Heart right ventricle (tissue), 16 donors: ENCODE measurements around the gene SIDT2. TPM values are rescaled to one million over a fixed set of nuclear protein-coding genes. Genes with fewer than 3 reads are reported as not detected.
A peak's percentile ranks its signal among the peaks of the same experiment; 100 is the strongest.

Experiments
- ATAC-seq, 8 donors: fragments of 200-7000 bp; cut with Tn5 transposase; one replicate each; pipeline ENCODE4 v1.9.1; 2020; ENCODE audit warnings: mild to moderate bottlenecking in 8 of 8, moderate library complexity in 8 of 8, moderate number of reproducible peaks in 1 of 8
- DNase-seq, 2 donors: peaks; one replicate each; pipeline ENCODE4 v3.0.0-alpha.2; 2020
- H3K27ac ChIP-seq, 10 donors: fragments of 200-600 bp; sonication (generic) in 2 of 10; one replicate each; pipeline versions ENCODE4 v1.5.0 to v1.8.0; 2020 to 2022; ENCODE audit warnings: mild to moderate bottlenecking in 3 of 10
- H3K27me3 ChIP-seq, 7 donors: fragments of 200-600 bp; one replicate each; pipeline ENCODE4 v1.8.0; 2021 to 2022; ENCODE audit warnings: mild to moderate bottlenecking in 2 of 7
- H3K36me3 ChIP-seq, 9 donors: fragments of 200-600 bp; sonication (generic) in 1 of 9; one replicate each; pipeline versions ENCODE4 v1.5.0 to v1.8.0; 2020 to 2022; ENCODE audit warnings: mild to moderate bottlenecking in 2 of 9
- H3K4me1 ChIP-seq, 9 donors: fragments of 200-600 bp; sonication (generic) in 1 of 9; one replicate each; pipeline versions ENCODE4 v1.5.0 to v1.8.0; 2020 to 2022; ENCODE audit warnings: mild to moderate bottlenecking in 4 of 9
- H3K4me3 ChIP-seq, 10 donors: fragments of 200-600 bp; sonication (generic) in 2 of 10; one replicate each; pipeline versions ENCODE4 v1.5.0 to v1.8.0; 2020 to 2022; ENCODE audit warnings: mild to moderate bottlenecking in 7 of 10, moderate library complexity in 2 of 10
- H3K9me3 ChIP-seq, 11 donors: fragments of 200-600 bp in 10 of 11; sonication (generic) in 2 of 11; one replicate each; pipeline versions ENCODE4 v1.5.0 to v1.8.0; 2013 to 2022; ENCODE audit warnings: mild to moderate bottlenecking in 2 of 11, control low read depth in 1 of 11, moderate library complexity in 1 of 11
- CTCF ChIP-seq, 9 donors: fragments of 200-600 bp; sonication (generic) in 2 of 9; IDR thresholded peaks; one replicate each; pipeline versions ENCODE4 v1.5.0 to v1.8.0; 2021 to 2022; ENCODE audit warnings: antibody characterized with exemption in 9 of 9, mild to moderate bottlenecking in 5 of 9, moderate library complexity in 1 of 9
- WGBS, 2 donors: extraction: QIAGEN DNeasy Blood & Tissue Kit; methylation state at CpG; one replicate each; pipeline ENCODE4 v1.1.7; 2013; ENCODE audit warnings: inconsistent platforms in 1 of 2; 5-methylcytosine and 5-hydroxymethylcytosine counted together
- intact Hi-C, 10 donors: fragments of 100-400 bp; cut with DNase I; formaldehyde crosslinking; loops; one replicate each; pipeline versions ENCODE4 v1.11.1 to v1.14.2; 2022
- polyA plus RNA-seq, 2 donors: library from polyadenylated mRNA; stranded (reverse); fragments of 200-250 nt; gene quantifications; one replicate each; pipeline ENCODE4 v1.2.3, GENCODE V29; 2013
- total RNA-seq, 10 donors: library from RNA; stranded (reverse); fragmentation: NEBNext Ultra II Directional in 3 of 10; extraction: Animal tissue kit (Norgen Biotek cat#: 25700) in 3 of 10; gene quantifications; one replicate each; pipeline versions ENCODE4 v1.2.1 to v1.2.4, GENCODE V29; 2021 to 2023
- donor health status: Arrhythmogenic right ventricular cardiomyopathy.
- donor health status: ischemic (EF 13 %, LVEDD 7.1; RV severe dilation, severe dysfunction).
- donor health status: healthy with polysubstance abuse.
- donor health status: DM: no; HTN: yes; CAD: no.
- donor health status: DM: no; HTN: no; CAD: no.
- donor health status: ischemic (EF 25% LVEDD 6.9; RV normal size, moderate dysfunction).
- donor health status: ischemic (EF 25% LVEDD 5.7; RV mildly dilated, moderate dysfunction).
- donor health status: healthy.
- donor health status: DM: yes; HTN: yes; CAD: no.
- donor health status: Ischemic cardiomyopathy.
- donor health status: ischemic (EF 35%, LVEDD 5.7; RV mildly dilated, moderate dysfunction).
- donor health status: nonischemic (EF 11% LVEDD 7.7; RV severe dilation, severe dysfunction).
- donor health status: DM: yes; HTN: yes; CAD: no.
- donor health status: PGD.
- donor health status: ischemic (EF 29% LVEDD 5.4; RV normal size, mild dysfunction).
- donor health status: nonischemic (EF 23%, LVEDD 6.1; RV moderate dilation, normal function).

The SIDT2 gene
- total and polyA plus RNA-seq, 12 donors: 13.0 to 33.6 (median 22.0) TPM

DNA sequence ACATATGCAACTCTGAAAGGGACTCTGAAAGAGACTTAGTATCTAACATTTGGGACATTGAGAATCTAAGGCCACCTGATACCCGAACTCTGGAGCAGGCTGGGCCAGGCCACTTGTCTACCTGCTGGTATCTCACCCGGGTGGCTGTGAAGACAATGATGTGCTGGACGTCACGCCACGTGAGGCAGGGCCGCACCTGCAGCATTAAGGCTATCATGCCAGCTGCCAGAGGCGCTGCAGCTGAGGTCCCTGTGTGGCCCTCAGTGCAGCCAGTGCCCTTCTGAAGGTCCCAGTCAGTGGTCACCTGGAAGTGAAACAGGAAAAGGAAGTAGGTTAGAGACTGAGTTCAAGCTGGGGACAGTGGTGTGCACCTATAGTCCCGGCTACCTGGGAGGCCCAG lies 40.9 kb downstream of the SIDT2 start:
- intact Hi-C loops: loop anchor here in 2 of 10 donors (5.0 kb wide), 2 partner anchors 42 to 427 kb away; partner anchors contain the start of genes APOA5 (in 1 of the 2) and SIDT2 (in 1 of the 2)
- TF ChIP-seq CTCF (IDR thresholded peaks at IDR 0.05): no peak
- Histone ChIP-seq H3K27ac (peak overlapping the region; percentile 82 to 97 (median 90)), H3K36me3 (peaks cover 0 to 100% (median 46%) of the 10 kb centered on the region in 9 donors), H3K27me3 (no peaks in the 10 kb centered on the region), H3K9me3 (no peaks in the 10 kb centered on the region), H3K4me1 (peaks cover 32 to 70% (median 54%) of the 10 kb centered on the region in 9 donors), H3K4me3 (no peak overlapping the region)
- 88 to 92% methylated on average over 8 of the region's 8 CpGs for WGBS, 2 donors
- ATAC-seq (no peak), DNase-seq (peak in 1 of 2 donors; percentile 10)

DNA sequence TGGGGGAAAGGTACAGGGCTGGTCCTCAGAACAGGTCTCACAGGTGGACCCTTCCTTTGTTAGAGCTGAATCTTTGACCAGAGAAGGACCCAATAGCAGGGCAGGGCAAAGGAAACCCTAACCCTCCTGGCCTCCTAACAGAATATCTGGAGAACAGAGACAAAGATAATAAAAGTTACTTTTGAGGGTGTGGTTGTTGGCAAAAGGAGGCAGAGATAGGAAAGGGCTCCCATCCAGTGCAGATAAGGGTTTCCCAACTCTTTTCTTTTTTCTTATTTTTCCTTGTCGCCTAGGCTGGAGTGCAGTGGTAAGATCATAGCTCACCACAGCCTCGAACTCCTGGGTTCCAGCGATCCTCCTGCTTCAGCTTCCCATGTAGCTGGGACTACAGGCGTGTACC lies 41.5 kb downstream of the SIDT2 start:
- H3K4me3 ChIP-seq: no peak overlapping the region
- no peak for TF ChIP-seq CTCF (IDR thresholded peaks at IDR 0.05)
- H3K9me3 ChIP-seq: no peaks in the 10 kb centered on the region
- no peaks in the 10 kb centered on the region for H3K27me3 ChIP-seq
- H3K36me3 ChIP-seq: peaks cover 0 to 100% (median 41%) of the 10 kb centered on the region in 9 donors
- peak overlapping the region; percentile 82 to 97 (median 90) for H3K27ac ChIP-seq
- ATAC-seq (no peak), DNase-seq (no peak)
- intact Hi-C loops: loop anchor here (2.0 to 10.0 kb wide), 12 partner anchors 38 to 428 kb away; partner anchors contain the start of genes APOA5 (in 3 of the 10), PAFAH1B2 (in 3 of the 10) and SIDT2 (in 3 of the 10)
- H3K4me1 ChIP-seq: peaks cover 32 to 70% (median 54%) of the 10 kb centered on the region in 9 donors
- WGBS, 2 donors: 90 to 94% methylated on average over 4 of the region's 4 CpGs

DNA sequence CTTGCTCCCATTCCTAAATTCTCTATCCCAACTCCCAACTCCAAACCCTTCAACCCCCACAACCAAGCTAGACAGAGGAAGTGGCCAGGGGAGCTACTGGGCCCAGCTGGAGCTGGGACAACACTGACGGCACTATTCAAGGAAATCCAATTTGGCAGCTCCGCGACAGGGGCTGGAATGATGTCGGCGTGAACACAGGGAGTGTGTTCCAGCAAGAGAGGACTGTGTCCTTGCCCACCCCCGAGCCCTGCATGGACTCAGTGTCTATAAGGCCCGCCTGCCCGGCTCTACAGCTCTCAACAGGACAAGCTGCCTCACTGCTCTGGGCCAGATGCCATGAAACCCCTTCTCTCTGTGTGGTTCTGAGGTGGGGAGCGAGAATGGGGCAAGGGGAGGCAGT lies 42.0 kb downstream of the SIDT2 start:
- ATAC-seq (peak; percentile 66 to 86 (median 76)), DNase-seq (peak; percentile 75 to 81)
- Histone ChIP-seq H3K36me3 (peaks cover 0 to 100% (median 44%) of the 10 kb centered on the region in 9 donors), H3K4me3 (peak overlapping the region in 2 of 10 donors; percentile 8 to 19), H3K9me3 (no peaks in the 10 kb centered on the region), H3K4me1 (peaks cover 32 to 70% (median 54%) of the 10 kb centered on the region in 9 donors), H3K27me3 (no peaks in the 10 kb centered on the region), H3K27ac (peak overlapping the region; percentile 82 to 97 (median 90))
- TF ChIP-seq CTCF (IDR thresholded peaks at IDR 0.05): no peak
- intact Hi-C loops: loop anchor here in 9 of 10 donors (2.0 to 10.0 kb wide), 12 partner anchors 38 to 428 kb away; partner anchors contain the start of genes PAFAH1B2 (in 3 of the 9), APOA5 (in 2 of the 9) and SIDT2 (in 2 of the 9)
- 14 to 25% methylated on average over 9 of the region's 9 CpGs for WGBS, 2 donors

- WGBS, 2 donors: 31 to 38% methylated on average over 7 of the region's 7 CpGs
- peak; percentile 40 to 61 for DNase-seq
- peaks cover 32 to 70% (median 54%) of the 10 kb centered on the region in 9 donors for H3K4me1 ChIP-seq
- H3K4me3 ChIP-seq: peak overlapping the region in 2 of 10 donors; percentile 8 to 19
- H3K9me3 ChIP-seq: no peaks in the 10 kb centered on the region
- H3K27me3 ChIP-seq: no peaks in the 10 kb centered on the region
- H3K27ac ChIP-seq: peak overlapping the region; percentile 82 to 97 (median 90)
- H3K36me3 ChIP-seq: peaks cover 0 to 100% (median 42%) of the 10 kb centered on the region in 9 donors
- intact Hi-C loops: loop anchor here in 9 of 10 donors (2.0 to 10.0 kb wide), 12 partner anchors 39 to 429 kb away; partner anchors contain the start of genes PAFAH1B2 (in 3 of the 9), APOA5 (in 2 of the 9) and SIDT2 (in 2 of the 9)
- ATAC-seq: peak; percentile 20 to 84 (median 58)
- TF ChIP-seq CTCF (IDR thresholded peaks at IDR 0.05): no peak
Measured at GRCh38 chr11:117220999-117221774, 42.6 kb downstream of the SIDT2 start.
